Liver (tissue), 9 donors: Measurements from ENCODE around the gene PUSL1. TPM values are rescaled to one million over a fixed set of nuclear protein-coding genes. Genes with fewer than 3 reads are reported as not detected.

ENCODE experiments used
- DNase-seq: peaks from one replicate; pipeline ENCODE4 v3.0.0-alpha.2; 2017; ENCODE audit warnings: low spot score
- H3K27ac ChIP-seq, 2 donors: one replicate each; pipeline ENCODE4 v1.7.0; 2013; ENCODE audit warnings: inconsistent platforms in 2 of 2, low read length in 2 of 2, control low read depth in 1 of 2, low read depth in 1 of 2, mild to moderate bottlenecking in 1 of 2
- H3K27me3 ChIP-seq, 4 donors: one replicate each; pipeline versions ENCODE4 v1.6.1 to v1.7.0; 2013; ENCODE audit warnings: low read length in 3 of 4, inconsistent platforms in 1 of 4, mild to moderate bottlenecking in 1 of 4, moderate library complexity in 1 of 4; ENCODE audit not compliant: control insufficient read depth in 4 of 4, insufficient read depth in 4 of 4
- H3K36me3 ChIP-seq, 4 donors: one replicate each; pipeline versions ENCODE4 v1.6.1 to v1.7.0; 2013; ENCODE audit warnings: low read length in 3 of 4, mild to moderate bottlenecking in 3 of 4, low read depth in 1 of 4, moderate library complexity in 1 of 4; ENCODE audit not compliant: control insufficient read depth in 4 of 4, insufficient read depth in 3 of 4
- H3K4me1 ChIP-seq, 4 donors: one replicate each; pipeline versions ENCODE4 v1.6.1 to v1.7.0; 2013; ENCODE audit warnings: low read length in 3 of 4, mild to moderate bottlenecking in 3 of 4, moderate library complexity in 1 of 4; ENCODE audit not compliant: control insufficient read depth in 4 of 4, insufficient read depth in 4 of 4
- H3K4me3 ChIP-seq, 3 donors: one replicate each; pipeline versions ENCODE4 v1.6.1 to v1.7.0; 2013; ENCODE audit warnings: low read length in 3 of 3, control low read depth in 1 of 3, low read depth in 1 of 3, mild to moderate bottlenecking in 1 of 3
- H3K9ac ChIP-seq, 2 donors: one replicate each; pipeline ENCODE4 v1.7.0; 2013; ENCODE audit warnings: low read length in 2 of 2, mild to moderate bottlenecking in 2 of 2, moderate library complexity in 2 of 2, control low read depth in 1 of 2, low read depth in 1 of 2
- H3K9me3 ChIP-seq, 4 donors: one replicate each; pipeline versions ENCODE4 v1.6.1 to v1.7.0; 2013; ENCODE audit warnings: low read length in 3 of 4; ENCODE audit not compliant: control insufficient read depth in 4 of 4
- CTCF ChIP-seq: fragments of 150-350 bp; IDR thresholded peaks from 2 replicates; pipeline ENCODE4 v1.5.1; 2017; ENCODE audit warnings: improper control_type of control experiment, low read depth, low read length; ENCODE audit not compliant: missing input control
- EGR1 ChIP-seq, 2 donors: IDR thresholded peaks; 2 replicates each; pipeline ENCODE4 v1.6.1; 2016 to 2018; ENCODE audit warnings: antibody characterized with exemption in 2 of 2, low read depth in 2 of 2
- FOXA1 ChIP-seq: IDR thresholded peaks from 2 replicates; pipeline ENCODE4 v1.6.1; 2016; ENCODE audit warnings: antibody characterized with exemption
- FOXA2 ChIP-seq: IDR thresholded peaks from 2 replicates; pipeline ENCODE4 v1.6.1; 2016; ENCODE audit warnings: antibody characterized with exemption
- GABPA ChIP-seq, 2 donors: IDR thresholded peaks in 1 of 2; conservative IDR thresholded peaks in 1 of 2; 2 replicates each; pipeline ENCODE4 v1.6.1; 2016; ENCODE audit warnings: antibody characterized with exemption in 2 of 2, mild to moderate bottlenecking in 1 of 2, moderate library complexity in 1 of 2
- HNF4A ChIP-seq, 2 donors: conservative IDR thresholded peaks; 2 replicates each; pipeline ENCODE4 v1.6.1; 2016; ENCODE audit warnings: antibody characterized with exemption in 2 of 2, mild to moderate bottlenecking in 2 of 2
- HNF4G ChIP-seq: IDR thresholded peaks from 2 replicates; pipeline ENCODE4 v1.6.1; 2016; ENCODE audit warnings: antibody characterized with exemption
- JUND ChIP-seq, 2 donors: IDR thresholded peaks; 2 replicates each; pipeline ENCODE4 v1.6.1; 2016; ENCODE audit warnings: antibody characterized with exemption in 2 of 2
- NR2F2 ChIP-seq: IDR thresholded peaks from 2 replicates; pipeline ENCODE4 v1.6.1; 2016; ENCODE audit warnings: antibody characterized with exemption
- RAD21 ChIP-seq, 2 donors: IDR thresholded peaks; 2 replicates each; pipeline ENCODE4 v1.6.1; 2016; ENCODE audit warnings: antibody characterized with exemption in 2 of 2, mild to moderate bottlenecking in 2 of 2
- RXRA ChIP-seq, 2 donors: IDR thresholded peaks; 2 replicates each; pipeline ENCODE4 v1.6.1; 2017 to 2018; ENCODE audit warnings: antibody characterized with exemption in 2 of 2, mild to moderate bottlenecking in 1 of 2
- SP1 ChIP-seq: IDR thresholded peaks from 2 replicates; pipeline ENCODE4 v1.6.1; 2018; ENCODE audit warnings: antibody characterized with exemption, mild to moderate bottlenecking
- TAF1 ChIP-seq: conservative IDR thresholded peaks from 2 replicates; pipeline ENCODE4 v1.6.1; 2016; ENCODE audit warnings: antibody characterized with exemption, mild to moderate bottlenecking
- YY1 ChIP-seq: IDR thresholded peaks from 2 replicates; pipeline ENCODE4 v1.6.1; 2016; ENCODE audit warnings: antibody characterized with exemption, mild to moderate bottlenecking
- WGBS: extraction: QIAGEN DNeasy Blood & Tissue Kit; methylation state at CpG from one replicate; pipeline ENCODE4 v1.1.7; 2013; 5-methylcytosine and 5-hydroxymethylcytosine counted together
- polyA plus RNA-seq, 2 donors: library from polyadenylated mRNA; stranded (reverse) in 1 of 2; unstranded in 1 of 2; fragments of 200-250 nt in 1 of 2; fragments of >200 nt in 1 of 2; fragmentation: Nextera tagmentation in 1 of 2; extraction: Ambion mirVana in 1 of 2; gene quantifications; one replicate each; pipeline versions ENCODE4 v1.2.1 to v1.2.3, GENCODE V29; 2013 to 2015
- total RNA-seq, 2 donors: library from RNA; depleted of rRNA; stranded (reverse); fragments of >200 nt; gene quantifications; one replicate each; pipeline ENCODE4 v1.2.3, GENCODE V29; 2014
- TF ChIP-seq, protein P1 (sequence below): IDR thresholded peaks from 2 replicates; pipeline ENCODE4 v1.6.1; 2016; ENCODE audit warnings: antibody characterized with exemption, mild to moderate bottlenecking
- TF ChIP-seq, protein P2 (sequence below): IDR thresholded peaks from 2 replicates; pipeline ENCODE4 v1.6.1; 2016; ENCODE audit warnings: antibody characterized with exemption
- TF ChIP-seq, protein P3 (sequence below): IDR thresholded peaks from 2 replicates; pipeline ENCODE4 v1.6.1; 2016; ENCODE audit warnings: antibody characterized with exemption
- donor health status: healthy.
- donor health status: healthy.
- donor health status: healthy.
- donor health status: healthy.
- donor health status: healthy.

The PUSL1 gene
- total and polyA plus RNA-seq, 4 donors: 9.3 to 14.9 (median 10.3) TPM

GRCh38 chr1:1291548-1292441, 16.6 kb upstream of the PUSL1 start:
- Histone ChIP-seq H3K27me3 (no peaks in the 10 kb centered on the region), H3K4me1 (peaks cover 0 to 13% (median 7%) of the 10 kb centered on the region in 4 donors), H3K9ac (no peak overlapping the region), H3K4me3 (no peak overlapping the region), H3K36me3 (peaks cover 0 to 10% (median under 1%) of the 10 kb centered on the region in 4 donors), H3K27ac (no peak overlapping the region), H3K9me3 (no peaks in the 10 kb centered on the region)
- peak; percentile 72 for DNase-seq
- WGBS: 63% methylated on average over 45 of the region's 45 CpGs
- TF ChIP-seq RAD21 (IDR thresholded peaks at IDR 0.05): peak in 1 of 2 donors; percentile 79
- no peak for TF ChIP-seq SP1
- peak; percentile 68 for TF ChIP-seq CTCF

DNA sequence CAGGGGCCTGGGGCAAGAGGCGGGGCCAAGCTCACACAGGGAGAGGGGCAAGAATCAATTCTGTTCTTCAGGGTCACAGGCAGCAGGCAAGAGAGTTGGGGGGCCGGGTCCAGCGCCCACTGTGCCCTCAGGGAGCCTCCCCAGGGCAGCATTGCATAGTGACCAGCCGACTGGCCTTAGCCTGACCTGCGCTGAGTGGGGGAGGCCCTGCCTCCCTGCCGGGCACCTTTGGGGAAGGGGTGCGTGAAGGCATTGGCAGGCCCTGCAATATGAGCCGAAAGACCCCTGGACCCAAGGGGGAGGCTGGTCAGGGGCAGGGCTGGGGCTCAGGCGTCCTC, 16.0 kb upstream of the PUSL1 start:
- H3K9me3 ChIP-seq: no peaks in the 10 kb centered on the region
- no peak for TF ChIP-seq NR2F2
- TF ChIP-seq HNF4A (conservative IDR thresholded peaks at IDR 0.05): no peak
- TF ChIP-seq EGR1 (IDR thresholded peaks at IDR 0.05; ENCODE audit: low read depth in 2 of 2): no peak
- TF ChIP-seq HNF4G: no peak
- TF ChIP-seq JUND (IDR thresholded peaks at IDR 0.05): no peak
- TF ChIP-seq FOXA1: no peak
- TF ChIP-seq TAF1: no peak
- no peak for DNase-seq
- no peak overlapping the region for H3K4me3 ChIP-seq
- 91% methylated on average over 9 of the region's 9 CpGs for WGBS
- H3K4me1 ChIP-seq: peaks cover 0 to 13% (median 7%) of the 10 kb centered on the region in 4 donors
- H3K9ac ChIP-seq: no peak overlapping the region
- peaks cover 0 to 10% (median under 1%) of the 10 kb centered on the region in 4 donors for H3K36me3 ChIP-seq
- no peaks in the 10 kb centered on the region for H3K27me3 ChIP-seq
- no peak overlapping the region for H3K27ac ChIP-seq

DNA sequence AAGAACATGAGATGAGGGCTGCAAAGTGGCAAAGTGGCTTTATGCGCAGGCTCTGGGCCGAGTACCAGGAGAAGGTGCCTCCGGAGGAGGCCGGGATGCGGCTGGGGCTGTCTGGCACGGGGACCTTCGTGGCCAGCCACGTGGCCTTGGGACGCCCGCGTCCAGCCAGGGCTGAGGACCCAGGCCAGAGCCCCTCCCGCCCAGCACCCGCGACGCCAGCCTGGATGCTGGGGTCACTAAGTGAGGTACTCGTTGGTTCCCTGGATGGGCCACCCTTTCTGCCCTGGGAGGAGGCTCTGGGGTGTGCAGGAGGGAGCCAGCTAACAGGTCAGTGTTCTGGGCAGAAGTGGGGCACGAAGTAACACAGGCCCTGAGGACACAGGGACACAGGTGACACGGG, 15.5 kb upstream of the PUSL1 start:
- peaks cover 0 to 12% (median 2%) of the 10 kb centered on the region in 4 donors for H3K36me3 ChIP-seq
- no peak for DNase-seq
- H3K27ac ChIP-seq: no peak overlapping the region
- H3K4me3 ChIP-seq: no peak overlapping the region
- no peaks in the 10 kb centered on the region for H3K27me3 ChIP-seq
- no peak overlapping the region for H3K9ac ChIP-seq
- no peaks in the 10 kb centered on the region for H3K9me3 ChIP-seq
- H3K4me1 ChIP-seq: peaks cover 0 to 13% (median 7%) of the 10 kb centered on the region in 4 donors
- 92% methylated on average over 18 of the region's 18 CpGs for WGBS
- TF ChIP-seq, protein P1, sequence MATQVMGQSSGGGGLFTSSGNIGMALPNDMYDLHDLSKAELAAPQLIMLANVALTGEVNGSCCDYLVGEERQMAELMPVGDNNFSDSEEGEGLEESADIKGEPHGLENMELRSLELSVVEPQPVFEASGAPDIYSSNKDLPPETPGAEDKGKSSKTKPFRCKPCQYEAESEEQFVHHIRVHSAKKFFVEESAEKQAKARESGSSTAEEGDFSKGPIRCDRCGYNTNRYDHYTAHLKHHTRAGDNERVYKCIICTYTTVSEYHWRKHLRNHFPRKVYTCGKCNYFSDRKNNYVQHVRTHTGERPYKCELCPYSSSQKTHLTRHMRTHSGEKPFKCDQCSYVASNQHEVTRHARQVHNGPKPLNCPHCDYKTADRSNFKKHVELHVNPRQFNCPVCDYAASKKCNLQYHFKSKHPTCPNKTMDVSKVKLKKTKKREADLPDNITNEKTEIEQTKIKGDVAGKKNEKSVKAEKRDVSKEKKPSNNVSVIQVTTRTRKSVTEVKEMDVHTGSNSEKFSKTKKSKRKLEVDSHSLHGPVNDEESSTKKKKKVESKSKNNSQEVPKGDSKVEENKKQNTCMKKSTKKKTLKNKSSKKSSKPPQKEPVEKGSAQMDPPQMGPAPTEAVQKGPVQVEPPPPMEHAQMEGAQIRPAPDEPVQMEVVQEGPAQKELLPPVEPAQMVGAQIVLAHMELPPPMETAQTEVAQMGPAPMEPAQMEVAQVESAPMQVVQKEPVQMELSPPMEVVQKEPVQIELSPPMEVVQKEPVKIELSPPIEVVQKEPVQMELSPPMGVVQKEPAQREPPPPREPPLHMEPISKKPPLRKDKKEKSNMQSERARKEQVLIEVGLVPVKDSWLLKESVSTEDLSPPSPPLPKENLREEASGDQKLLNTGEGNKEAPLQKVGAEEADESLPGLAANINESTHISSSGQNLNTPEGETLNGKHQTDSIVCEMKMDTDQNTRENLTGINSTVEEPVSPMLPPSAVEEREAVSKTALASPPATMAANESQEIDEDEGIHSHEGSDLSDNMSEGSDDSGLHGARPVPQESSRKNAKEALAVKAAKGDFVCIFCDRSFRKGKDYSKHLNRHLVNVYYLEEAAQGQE: no peak
- TF ChIP-seq EGR1 (IDR thresholded peaks at IDR 0.05; ENCODE audit: low read depth in 2 of 2) (no peak), HNF4G (no peak), GABPA (IDR thresholded peaks at IDR 0.05 in 1 of 2, conservative IDR thresholded peaks at IDR 0.05 in 1 of 2) (no peak), NR2F2 (no peak), TAF1 (no peak), RXRA (IDR thresholded peaks at IDR 0.05) (no peak), YY1 (no peak), CTCF (no peak), RAD21 (IDR thresholded peaks at IDR 0.05) (no peak), HNF4A (conservative IDR thresholded peaks at IDR 0.05) (no peak), FOXA2 (no peak)
- TF ChIP-seq, protein P2, sequence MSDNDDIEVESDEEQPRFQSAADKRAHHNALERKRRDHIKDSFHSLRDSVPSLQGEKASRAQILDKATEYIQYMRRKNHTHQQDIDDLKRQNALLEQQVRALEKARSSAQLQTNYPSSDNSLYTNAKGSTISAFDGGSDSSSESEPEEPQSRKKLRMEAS: no peak
- TF ChIP-seq, protein P3, sequence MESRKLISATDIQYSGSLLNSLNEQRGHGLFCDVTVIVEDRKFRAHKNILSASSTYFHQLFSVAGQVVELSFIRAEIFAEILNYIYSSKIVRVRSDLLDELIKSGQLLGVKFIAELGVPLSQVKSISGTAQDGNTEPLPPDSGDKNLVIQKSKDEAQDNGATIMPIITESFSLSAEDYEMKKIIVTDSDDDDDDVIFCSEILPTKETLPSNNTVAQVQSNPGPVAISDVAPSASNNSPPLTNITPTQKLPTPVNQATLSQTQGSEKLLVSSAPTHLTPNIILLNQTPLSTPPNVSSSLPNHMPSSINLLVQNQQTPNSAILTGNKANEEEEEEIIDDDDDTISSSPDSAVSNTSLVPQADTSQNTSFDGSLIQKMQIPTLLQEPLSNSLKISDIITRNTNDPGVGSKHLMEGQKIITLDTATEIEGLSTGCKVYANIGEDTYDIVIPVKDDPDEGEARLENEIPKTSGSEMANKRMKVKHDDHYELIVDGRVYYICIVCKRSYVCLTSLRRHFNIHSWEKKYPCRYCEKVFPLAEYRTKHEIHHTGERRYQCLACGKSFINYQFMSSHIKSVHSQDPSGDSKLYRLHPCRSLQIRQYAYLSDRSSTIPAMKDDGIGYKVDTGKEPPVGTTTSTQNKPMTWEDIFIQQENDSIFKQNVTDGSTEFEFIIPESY: no peak
